ENCODE results near the gene PRCC.

The PRCC gene

DNA sequence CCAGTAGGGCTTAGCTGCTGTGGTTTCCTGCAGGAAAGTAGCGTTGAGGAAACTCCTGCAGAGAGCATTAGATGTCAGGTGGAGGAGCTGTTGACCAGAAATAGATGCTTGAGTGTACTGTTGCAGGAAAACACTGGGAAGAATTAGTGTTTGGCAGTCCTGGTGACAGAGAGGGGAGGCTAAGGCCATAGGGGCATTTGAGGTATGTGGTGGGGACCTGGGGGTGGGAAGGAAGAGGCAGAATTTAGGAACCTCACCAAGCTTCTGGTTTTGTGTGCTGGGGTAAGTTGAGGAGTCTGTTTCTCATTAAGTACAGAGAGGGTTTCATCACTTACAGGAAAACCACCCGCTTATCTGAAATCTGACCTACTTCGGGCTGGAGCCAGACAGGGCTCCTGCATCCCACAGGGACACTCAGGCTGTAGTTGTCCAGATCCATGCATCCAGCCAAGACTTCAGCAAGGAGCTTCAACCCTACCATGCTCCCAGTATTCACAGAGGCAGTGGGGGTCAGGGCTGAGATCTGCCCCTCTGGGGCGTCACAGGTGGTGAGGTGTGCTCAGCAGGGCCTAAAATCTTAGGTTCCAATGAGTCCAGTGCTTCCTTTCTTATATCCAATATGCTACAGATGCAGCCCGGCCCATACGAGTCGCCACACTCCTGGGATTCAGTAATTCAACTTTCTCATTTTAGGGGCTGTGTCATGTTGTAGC, 34.2 kb downstream of the PRCC start:
- TF ChIP-seq, protein P1, sequence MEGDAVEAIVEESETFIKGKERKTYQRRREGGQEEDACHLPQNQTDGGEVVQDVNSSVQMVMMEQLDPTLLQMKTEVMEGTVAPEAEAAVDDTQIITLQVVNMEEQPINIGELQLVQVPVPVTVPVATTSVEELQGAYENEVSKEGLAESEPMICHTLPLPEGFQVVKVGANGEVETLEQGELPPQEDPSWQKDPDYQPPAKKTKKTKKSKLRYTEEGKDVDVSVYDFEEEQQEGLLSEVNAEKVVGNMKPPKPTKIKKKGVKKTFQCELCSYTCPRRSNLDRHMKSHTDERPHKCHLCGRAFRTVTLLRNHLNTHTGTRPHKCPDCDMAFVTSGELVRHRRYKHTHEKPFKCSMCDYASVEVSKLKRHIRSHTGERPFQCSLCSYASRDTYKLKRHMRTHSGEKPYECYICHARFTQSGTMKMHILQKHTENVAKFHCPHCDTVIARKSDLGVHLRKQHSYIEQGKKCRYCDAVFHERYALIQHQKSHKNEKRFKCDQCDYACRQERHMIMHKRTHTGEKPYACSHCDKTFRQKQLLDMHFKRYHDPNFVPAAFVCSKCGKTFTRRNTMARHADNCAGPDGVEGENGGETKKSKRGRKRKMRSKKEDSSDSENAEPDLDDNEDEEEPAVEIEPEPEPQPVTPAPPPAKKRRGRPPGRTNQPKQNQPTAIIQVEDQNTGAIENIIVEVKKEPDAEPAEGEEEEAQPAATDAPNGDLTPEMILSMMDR (IDR thresholded peaks at IDR 0.05; ENCODE audit: low read depth, low read length), result peak; percentile 71
- DNase-seq (ENCODE audit: extremely low read depth, low read depth), result peak; percentile 98

DNA sequence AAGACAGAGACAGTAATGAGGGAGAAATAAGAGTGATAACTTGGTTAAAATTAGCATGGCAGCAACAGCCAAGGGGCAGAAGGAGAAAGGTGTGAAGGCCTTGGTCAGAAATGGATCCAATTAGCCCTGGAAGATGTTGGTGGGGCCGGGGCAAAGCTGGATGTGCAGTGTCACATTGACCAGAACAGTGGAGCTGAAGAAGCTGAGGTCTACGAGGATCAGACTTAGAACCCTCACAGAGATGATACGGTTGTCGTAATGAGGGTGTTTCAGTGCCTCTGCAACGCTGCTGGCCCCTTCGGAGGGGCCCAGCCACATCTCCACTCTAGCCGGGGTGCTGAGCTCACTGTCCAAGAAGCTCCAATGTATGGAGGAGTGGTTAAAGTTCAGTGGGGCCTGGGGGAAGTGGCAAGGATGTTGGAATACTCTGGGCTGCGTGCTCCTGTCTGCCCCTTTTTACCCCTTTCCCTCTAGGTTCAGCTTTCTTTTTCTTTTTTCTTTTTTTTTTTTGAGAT, 35.1 kb downstream of the PRCC start:
- TF ChIP-seq, protein P1 (IDR thresholded peaks at IDR 0.05; ENCODE audit: low read depth, low read length), result no peak
- DNase-seq (ENCODE audit: extremely low read depth, low read depth), result no peak

DNA sequence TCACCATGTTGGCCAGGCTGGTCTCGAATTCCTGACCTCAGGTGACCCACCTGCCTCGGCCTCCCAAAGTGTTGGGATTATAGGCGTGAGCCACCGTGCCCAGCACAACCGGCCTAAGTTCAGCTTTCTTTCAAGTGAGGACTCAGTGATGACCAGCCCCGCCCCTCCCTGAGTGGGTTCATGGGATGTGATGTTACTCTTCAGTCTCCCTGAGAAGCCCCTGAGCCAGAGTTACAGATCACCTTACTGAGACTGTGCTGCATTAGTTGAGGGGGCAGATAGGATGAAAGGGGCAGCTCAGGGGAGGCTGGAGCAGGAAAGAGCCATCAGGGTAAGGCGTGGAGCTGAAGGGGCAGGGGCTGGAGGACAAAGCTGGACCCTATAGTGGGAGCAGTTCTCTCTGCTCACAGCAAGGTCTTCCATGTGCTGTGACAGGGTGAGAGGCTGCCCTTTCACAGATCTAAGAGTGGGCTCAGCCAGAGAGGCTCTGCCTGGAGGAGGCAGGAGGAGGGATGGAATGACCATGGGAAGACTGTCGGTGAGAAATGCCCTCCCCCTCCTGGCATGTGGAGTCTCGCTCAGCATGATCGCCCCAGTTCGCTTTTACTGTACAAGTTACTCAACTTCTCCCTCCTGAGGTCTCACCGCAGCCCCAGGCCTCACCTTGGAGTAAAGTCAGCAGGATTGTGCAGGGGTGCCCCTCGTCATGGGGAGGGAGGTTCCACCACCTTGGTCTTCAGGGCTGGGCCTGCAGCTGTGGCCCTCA, 35.9 kb downstream of the PRCC start:
- DNase-seq (ENCODE audit: extremely low read depth, low read depth), result no peak
- TF ChIP-seq, protein P1 (IDR thresholded peaks at IDR 0.05; ENCODE audit: low read depth, low read length), result no peak

DNA sequence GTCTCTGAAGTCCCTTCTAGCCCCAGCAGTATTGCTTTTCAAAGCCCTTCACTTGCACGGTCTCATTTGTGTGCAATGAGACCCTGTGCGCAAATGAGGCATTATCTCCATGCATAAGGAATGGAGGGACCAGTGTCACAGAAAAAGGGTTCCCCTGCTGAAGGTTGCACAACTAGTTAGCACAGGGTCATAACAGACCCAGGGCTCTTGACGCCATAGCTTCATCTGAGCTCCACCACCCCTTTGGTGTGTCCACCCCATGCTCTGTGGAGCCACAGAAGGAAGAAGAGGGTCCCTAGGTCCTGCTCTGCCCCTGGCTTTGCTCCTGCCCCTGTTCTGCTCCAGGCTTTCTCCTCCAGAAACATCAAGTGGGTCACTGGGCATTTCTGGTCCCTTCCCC, 36.7 kb downstream of the PRCC start:
- no peak for DNase-seq (ENCODE audit: extremely low read depth, low read depth)
- TF ChIP-seq, protein P1 (IDR thresholded peaks at IDR 0.05; ENCODE audit: low read depth, low read length), result no peak

DNA sequence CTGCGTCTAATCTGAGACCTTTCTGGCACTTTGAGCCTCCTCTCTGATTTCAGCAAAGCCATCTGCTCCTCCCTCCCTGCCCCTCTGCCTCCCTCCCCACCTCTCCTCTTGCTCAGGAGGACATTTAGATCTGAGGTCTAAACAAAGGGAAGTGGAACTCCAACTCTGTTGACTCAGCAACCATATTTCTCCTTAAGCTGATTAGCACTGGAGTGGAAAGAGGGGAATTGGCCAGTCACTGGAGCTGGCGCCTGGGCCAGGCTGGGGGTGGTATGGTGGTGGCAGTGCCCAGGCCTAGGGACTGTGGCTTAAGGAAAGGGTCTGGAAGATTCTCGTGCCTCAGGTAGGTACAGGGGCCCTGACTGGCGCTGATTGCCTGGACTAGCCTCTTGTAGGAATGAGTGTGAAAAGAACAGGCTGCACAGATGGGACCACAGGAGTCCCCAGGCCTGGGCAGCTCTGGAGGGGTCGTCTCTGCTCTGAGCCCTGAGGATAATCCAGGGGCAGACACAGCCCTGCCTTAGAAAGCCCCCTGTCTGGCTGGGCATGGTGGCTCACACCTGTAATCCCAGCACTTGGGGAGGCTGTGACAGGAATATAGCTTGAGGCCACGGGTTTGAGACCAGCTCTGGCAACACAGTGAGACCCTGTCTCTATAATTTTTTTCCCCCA, 37.4 kb downstream of the PRCC start:
- no peak for DNase-seq (ENCODE audit: extremely low read depth, low read depth)

DNA sequence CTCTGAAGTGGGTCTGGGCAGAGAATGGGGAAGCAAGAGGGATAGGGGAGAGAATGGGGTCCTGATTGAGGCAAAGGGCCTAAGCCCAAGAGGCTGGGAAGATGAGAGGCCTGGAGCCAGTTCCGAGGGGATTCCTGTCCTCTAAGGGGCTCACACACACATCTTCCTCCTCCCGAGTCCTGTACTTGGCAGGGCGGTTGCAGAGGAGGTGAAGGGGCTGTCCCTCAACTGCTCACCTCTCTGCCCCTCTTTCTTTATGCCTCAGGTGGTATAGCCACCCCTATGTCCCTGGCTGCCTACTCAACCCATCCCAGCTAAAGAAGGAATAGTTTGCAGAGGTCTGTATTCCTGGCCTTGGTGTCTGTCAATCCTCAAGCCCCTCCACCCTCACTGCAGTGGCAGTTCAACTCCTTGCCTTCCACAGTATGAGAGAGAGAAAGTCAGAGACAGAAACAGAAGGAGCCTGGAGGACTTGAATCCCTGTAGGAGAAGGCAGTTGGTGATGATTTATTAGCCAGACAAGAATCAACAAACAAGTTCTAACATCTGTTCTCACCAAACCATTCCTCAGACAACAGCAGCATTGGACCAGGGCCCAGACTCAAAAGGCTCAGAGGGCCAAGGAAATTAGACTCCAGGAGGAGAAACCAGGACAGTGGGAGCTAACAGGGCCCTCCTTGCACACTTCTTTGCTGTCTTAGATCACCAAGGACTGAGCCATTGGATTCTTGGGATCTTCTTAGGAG, 38.6 kb downstream of the PRCC start:
- DNase-seq (ENCODE audit: extremely low read depth, low read depth), result peak; percentile 73
- TF ChIP-seq, protein P1 (IDR thresholded peaks at IDR 0.05; ENCODE audit: low read depth, low read length), result no peak

More for the DNA sequence above, 37.4 kb downstream of the PRCC start:
- TF ChIP-seq, protein P1 (IDR thresholded peaks at IDR 0.05; ENCODE audit: low read depth, low read length), result no peak

Data from AG09319 (cell line).